GM12878 (cell line): Measurements from ENCODE around the gene MAGI1. TPM values are rescaled to one million over a fixed set of nuclear protein-coding genes. Genes with fewer than 3 reads are reported as not detected.

Source experiments
- ATAC-seq: fragments of 200-7000 bp; cut with Tn5 transposase; 3 replicates; pipeline ENCODE4 v1.9.1; 2020; ENCODE audit warnings: mild to moderate bottlenecking, moderate library complexity
- BruUV-seq: library from RNA; stranded (reverse); fragments of 400-500 nt; replicated peaks from 2 replicates; lab custom pipeline; 2021; lab: Mats Ljungman, UMichigan
- CTCF ChIA-PET: fragments of 300-600 bp; sonication (Branson Sonifier 250); formaldehyde crosslinking; extraction: SDS; loops from one replicate; lab custom pipeline; 2021; ENCODE audit warnings: inconsistent platforms; lab: Yijun Ruan, JAX
- POLR2A ChIA-PET: fragments of 350-600 bp; formaldehyde crosslinking; extraction: SDS; loops from one replicate; lab custom pipeline; 2021; ENCODE audit warnings: inconsistent platforms; lab: Charles Lee
- RAD21 ChIA-PET: fragments of 300-600 bp; sonication (Branson Sonifier 250); formaldehyde crosslinking; loops from one replicate; lab custom pipeline; 2023; ENCODE audit warnings: antibody characterized with exemption; ENCODE audit not compliant: unreplicated experiment; lab: Charles Lee
- SMC1A ChIA-PET: fragments of 300-600 bp; sonication (Branson Sonifier 250); formaldehyde crosslinking; loops from one replicate; lab custom pipeline; 2023; ENCODE audit not compliant: unreplicated experiment, uncharacterized antibody; lab: Charles Lee
- DNase-seq: peaks from one replicate; pipeline ENCODE4 v3.0.0-alpha.2; 2011; ENCODE audit warnings: low read depth, low spot score
- FAIRE-seq: peaks from 3 replicates; lab custom pipeline; 2011; peaks lifted over from hg19 to GRCh38; lab: Jason Lieb, UNC
- H2AFZ ChIP-seq: 2 replicates; pipeline ENCODE4 v1.6.0; 2011; ENCODE audit warnings: low read depth, low read length, control low read depth; ENCODE audit not compliant: control insufficient read depth
- H3K27ac ChIP-seq: 2 replicates; pipeline ENCODE4 v1.5.1; 2011; ENCODE audit warnings: control low read depth; ENCODE audit not compliant: control insufficient read depth, insufficient read depth
- H3K27me3 ChIP-seq, 2 experiments: replicated peaks in 1 of 2; 2 replicates each; pipeline versions ENCODE4 v1.6.0 to v1.6.1; 2011; ENCODE audit warnings: low read length in 1 of 2; ENCODE audit not compliant: control insufficient read depth in 2 of 2, insufficient read depth in 2 of 2
- H3K36me3 ChIP-seq, 2 experiments: 2 replicates each; pipeline ENCODE4 v1.5.1; 2011; ENCODE audit warnings: low read length in 1 of 2; ENCODE audit not compliant: control insufficient read depth in 2 of 2, insufficient read depth in 2 of 2
- H3K4me1 ChIP-seq: 2 replicates; pipeline ENCODE4 v1.6.1; 2011; ENCODE audit warnings: mild to moderate bottlenecking, low read length, moderate library complexity, mixed read lengths; ENCODE audit not compliant: control insufficient read depth, insufficient read depth
- H3K4me2 ChIP-seq: 2 replicates; pipeline ENCODE4 v1.6.0; 2011; ENCODE audit warnings: control low read depth; ENCODE audit not compliant: control insufficient read depth, insufficient read depth
- H3K4me3 ChIP-seq: fragments of 200-600 bp; sonication (generic); 2 replicates; pipeline ENCODE4 v1.5.1; 2016
- H3K79me2 ChIP-seq: 2 replicates; pipeline ENCODE4 v1.6.0; 2011; ENCODE audit warnings: low read length; ENCODE audit not compliant: control insufficient read depth, insufficient read depth
- H3K9ac ChIP-seq: 2 replicates; pipeline ENCODE4 v1.8.0; 2011; ENCODE audit warnings: low read length, control low read depth, mixed read lengths; ENCODE audit not compliant: control insufficient read depth, insufficient read depth
- H3K9me3 ChIP-seq: replicated peaks from 3 replicates; pipeline ENCODE4 v1.5.1; 2011; ENCODE audit warnings: mild to moderate bottlenecking, low read length; ENCODE audit not compliant: control insufficient read depth, insufficient read depth
- H4K20me1 ChIP-seq: 2 replicates; pipeline ENCODE4 v1.6.0; 2011; ENCODE audit not compliant: control insufficient read depth, insufficient read depth
- CEBPZ ChIP-seq: fragments of 150-350 bp; IDR thresholded peaks from 2 replicates; pipeline ENCODE4 v1.6.1; 2016; ENCODE audit warnings: low read depth, low read length
- HDAC2 ChIP-seq: fragments of 200-600 bp; sonication (generic); IDR thresholded peaks from 2 replicates; pipeline ENCODE4 v1.6.1; 2017
- PAX5 ChIP-seq: IDR thresholded peaks from 2 replicates; pipeline ENCODE4 v1.6.1; 2011; ENCODE audit warnings: low read depth, low read length, borderline replicate concordance
- RAD21 ChIP-seq: IDR thresholded peaks from 2 replicates; pipeline ENCODE4 v1.6.1; 2011; ENCODE audit warnings: mild to moderate bottlenecking, low read depth, low read length, moderate library complexity; ENCODE audit not compliant: insufficient read depth
- ZNF274 ChIP-seq: IDR thresholded peaks from one replicate; pipeline ENCODE4 v1.8.0; 2011; ENCODE audit not compliant: insufficient read length, insufficient read depth
- WGBS: methylation state at CpG from one replicate; pipeline ENCODE4 v1.1.6; 2016; ENCODE audit warnings: low lambda C conversion rate; ENCODE audit not compliant: insufficient replicate concordance, insufficient coverage; ENCODE audit errors: missing lambda C conversion rate; 5-methylcytosine and 5-hydroxymethylcytosine counted together
- in situ Hi-C: fragments of 300-500 bp; cut with MboI; formaldehyde crosslinking; loops from 9 replicates; pipeline ENCODE4 v1.14.3; 2018; ENCODE audit warnings: mixed read lengths
- intact Hi-C: fragments of 100-400 bp; cut with micrococcal nuclease; formaldehyde crosslinking; loops from one replicate; pipeline ENCODE4 v1.14.2; 2022; ENCODE audit not compliant: unreplicated experiment
- polyA plus RNA-seq, 11 experiments: library from polyadenylated mRNA; depleted of rRNA in 4 of 11; unstranded in 6 of 11; stranded (reverse) in 5 of 11; fragments of >200 nt; fragmentation: Nextera tagmentation in 4 of 11; fragmentation: Illumina TruSeq in 1 of 11; extraction: Ambion mirVana in 4 of 11; extraction: Trizol in 1 of 11; gene quantifications; 1 replicate in 1 of 11; 2 replicates in 10 of 11; pipeline versions ENCODE4 v1.2.1 to v1.2.3, GENCODE V29; 2011 to 2016; ENCODE audit warnings: inconsistent platforms in 2 of 11, missing spikeins in 2 of 11, low read depth in 1 of 11
- total RNA-seq, 4 experiments: library from RNA; depleted of rRNA in 3 of 4; stranded (reverse); fragments of >200 nt in 3 of 4; fragmentation: Illumina TruSeq in 1 of 4; extraction: Trizol in 1 of 4; gene quantifications; 2 replicates each; pipeline versions ENCODE4 v1.2.1 to v1.2.3, GENCODE V29; 2013 to 2021

Gene MAGI1
- total and polyA plus RNA-seq, 10 of the 15 experiments (the other 5 are each of a cell fraction or from before 2014, with no cell fraction given) = 0.02 to 3.3 (median 0.29) TPM; not detected in 1

- DNase-seq = no peak
Measured at GRCh38 chr3:65334045-65334665, 704.6 kb downstream of the MAGI1 start.

More at GRCh38 chr3:65334045-65334665, 704.6 kb downstream of the MAGI1 start:
- POLR2A ChIA-PET = no interaction called here
- H3K4me1 ChIP-seq = no peaks in the 10 kb centered on the region
- ATAC-seq (no peak), FAIRE-seq (no peak)
- BruUV-seq = no TSS peak
- no peak overlapping the region for H3K4me2 ChIP-seq
- RAD21 ChIA-PET = no interaction called here
- no peaks in the 10 kb centered on the region for H4K20me1 ChIP-seq
- H3K9me3 ChIP-seq = no peaks in the 10 kb centered on the region
- TF ChIP-seq RAD21 (0 out of 2 replicates have a peak, but pooled peaks have one; percentile 2), PAX5 (no peak), HDAC2 (no peak), CEBPZ (no peak), ZNF274 (no peak)
- H3K79me2 ChIP-seq = no peaks in the 10 kb centered on the region
- SMC1A ChIA-PET = no interaction called here
- 44% methylated on average over 1 of the region's 1 CpG for WGBS
- no peak overlapping the region for H3K9ac ChIP-seq
- no peaks in the 10 kb centered on the region for H3K27me3 ChIP-seq
- H2AFZ ChIP-seq = no peak overlapping the region
- H3K4me3 ChIP-seq = no peak overlapping the region
- intact Hi-C loops (no loop called here), in situ Hi-C loops (no loop called here)
- H3K36me3 ChIP-seq = no peaks in the 10 kb centered on the region
- CTCF ChIA-PET = interaction anchor here (1.0 kb wide), 1 partner anchor 340 kb away, joined by 4 read pairs; no protein-coding TSS in a partner anchor
- H3K27ac ChIP-seq = no peak overlapping the region
